Body of pancreas (tissue), 4 donors: ENCODE results near the gene SLAMF6. TPM values are rescaled to one million over a fixed set of nuclear protein-coding genes. Genes with fewer than 3 reads are reported as not detected.
"Not testable (repeated sequence)": the region's sequence is repeated elsewhere in the genome, so short reads cannot be mapped to it uniquely, and the experiment has no call there.

Experiments
- ATAC-seq: fragments of 150-250 bp; one replicate; pipeline ENCODE4 v1.9.1; 2016
- DNase-seq, 4 donors: peaks; one replicate each; pipeline ENCODE4 v3.0.0-alpha.2; 2019
- H3K27ac ChIP-seq, 4 donors: fragments of 200-600 bp; sonication (generic); 1 replicate in 3 of 4; 2 replicates in 1 of 4; pipeline versions ENCODE4 v1.5.1 to v1.6.1; 2016 to 2019; ENCODE audit warnings: mild to moderate bottlenecking in 1 of 4, mixed read lengths in 1 of 4, moderate library complexity in 1 of 4
- H3K27me3 ChIP-seq, 2 donors: fragments of 200-600 bp; sonication (generic); one replicate each; pipeline ENCODE4 v1.6.0; 2016; ENCODE audit warnings: mild to moderate bottlenecking in 1 of 2
- H3K36me3 ChIP-seq, 2 donors: fragments of 200-600 bp; sonication (generic); replicated peaks in 1 of 2; 2 replicates each; pipeline ENCODE4 v1.5.1; 2016; ENCODE audit warnings: low read depth in 2 of 2; ENCODE audit not compliant: insufficient read depth in 1 of 2
- H3K4me1 ChIP-seq: fragments of 200-600 bp; sonication (generic); one replicate; pipeline ENCODE4 v1.6.0; 2016
- H3K4me3 ChIP-seq, 2 donors: fragments of 200-600 bp; sonication (generic); 1 replicate in 1 of 2; 2 replicates in 1 of 2; pipeline ENCODE4 v1.5.1; 2016 to 2019
- H3K9me3 ChIP-seq, 3 donors: fragments of 200-600 bp; sonication (generic); 1 replicate in 2 of 3; 2 replicates in 1 of 3; pipeline ENCODE4 v1.5.1; 2016
- POLR2A ChIP-seq, 3 donors: fragments of 450-650 bp; IDR thresholded peaks; one replicate each; pipeline ENCODE4 v1.6.1; 2016; ENCODE audit warnings: antibody characterized with exemption in 3 of 3, mild to moderate bottlenecking in 2 of 3
- WGBS, 2 donors: methylation state at CpG; one replicate each; pipeline ENCODE4 v1.1.5; 2017; 5-methylcytosine and 5-hydroxymethylcytosine counted together
- intact Hi-C: fragments of 100-400 bp; cut with DNase I; formaldehyde crosslinking; loops from one replicate; pipeline ENCODE4 v1.15.1; 2023
- total RNA-seq, 2 donors: library from RNA; depleted of rRNA; stranded (reverse); fragments of >200 nt; gene quantifications; one replicate each; pipeline ENCODE4 v1.1.0, GENCODE V29; 2016
- TF ChIP-seq, protein P1 (sequence below), 7 experiments: fragments of 450-650 bp in 4 of 7; fragments of 200-600 bp in 3 of 7; sonication (generic) in 3 of 7; IDR thresholded peaks; one replicate each; pipeline ENCODE4 v1.5.1; 2016 to 2019; ENCODE audit warnings: antibody characterized with exemption in 7 of 7

The SLAMF6 gene
- total RNA-seq, 2 donors from 2014 or later = 0.52 to 0.99 TPM

DNA sequence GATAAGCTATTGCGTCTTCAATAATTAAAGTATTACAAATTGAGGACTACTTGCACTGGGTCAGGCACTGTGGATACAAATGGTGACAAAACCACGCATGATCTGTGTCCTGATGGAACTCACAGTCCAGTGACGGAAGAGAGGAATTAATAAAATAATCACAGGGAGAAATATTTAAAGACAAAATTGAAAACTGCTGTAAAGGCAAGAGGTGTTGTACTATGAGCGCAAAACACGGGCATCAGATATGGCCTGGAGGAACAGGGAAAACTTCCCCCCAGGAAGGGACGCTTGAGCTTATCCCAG lies 16.6 kb upstream of the SLAMF6 start:
- intact Hi-C loops = no loop called here
- DNase-seq (no peak), ATAC-seq (no peak)
- WGBS, 2 donors = 16 to 30% methylated on average over 6 of the region's 6 CpGs
- peaks cover 84% of the 10 kb centered on the region for H3K4me1 ChIP-seq
- H3K4me3 ChIP-seq = no peak overlapping the region
- no peaks in the 10 kb centered on the region for H3K9me3 ChIP-seq
- H3K27ac ChIP-seq = peak overlapping the region; percentile 57 to 86 (median 79)
- H3K36me3 ChIP-seq = no peaks in the 10 kb centered on the region
- TF ChIP-seq POLR2A (IDR thresholded peaks at IDR 0.05) = no peak
- TF ChIP-seq, protein P1, sequence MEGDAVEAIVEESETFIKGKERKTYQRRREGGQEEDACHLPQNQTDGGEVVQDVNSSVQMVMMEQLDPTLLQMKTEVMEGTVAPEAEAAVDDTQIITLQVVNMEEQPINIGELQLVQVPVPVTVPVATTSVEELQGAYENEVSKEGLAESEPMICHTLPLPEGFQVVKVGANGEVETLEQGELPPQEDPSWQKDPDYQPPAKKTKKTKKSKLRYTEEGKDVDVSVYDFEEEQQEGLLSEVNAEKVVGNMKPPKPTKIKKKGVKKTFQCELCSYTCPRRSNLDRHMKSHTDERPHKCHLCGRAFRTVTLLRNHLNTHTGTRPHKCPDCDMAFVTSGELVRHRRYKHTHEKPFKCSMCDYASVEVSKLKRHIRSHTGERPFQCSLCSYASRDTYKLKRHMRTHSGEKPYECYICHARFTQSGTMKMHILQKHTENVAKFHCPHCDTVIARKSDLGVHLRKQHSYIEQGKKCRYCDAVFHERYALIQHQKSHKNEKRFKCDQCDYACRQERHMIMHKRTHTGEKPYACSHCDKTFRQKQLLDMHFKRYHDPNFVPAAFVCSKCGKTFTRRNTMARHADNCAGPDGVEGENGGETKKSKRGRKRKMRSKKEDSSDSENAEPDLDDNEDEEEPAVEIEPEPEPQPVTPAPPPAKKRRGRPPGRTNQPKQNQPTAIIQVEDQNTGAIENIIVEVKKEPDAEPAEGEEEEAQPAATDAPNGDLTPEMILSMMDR (IDR thresholded peaks at IDR 0.05) = no peak
- H3K27me3 ChIP-seq = no peaks in the 10 kb centered on the region

DNA sequence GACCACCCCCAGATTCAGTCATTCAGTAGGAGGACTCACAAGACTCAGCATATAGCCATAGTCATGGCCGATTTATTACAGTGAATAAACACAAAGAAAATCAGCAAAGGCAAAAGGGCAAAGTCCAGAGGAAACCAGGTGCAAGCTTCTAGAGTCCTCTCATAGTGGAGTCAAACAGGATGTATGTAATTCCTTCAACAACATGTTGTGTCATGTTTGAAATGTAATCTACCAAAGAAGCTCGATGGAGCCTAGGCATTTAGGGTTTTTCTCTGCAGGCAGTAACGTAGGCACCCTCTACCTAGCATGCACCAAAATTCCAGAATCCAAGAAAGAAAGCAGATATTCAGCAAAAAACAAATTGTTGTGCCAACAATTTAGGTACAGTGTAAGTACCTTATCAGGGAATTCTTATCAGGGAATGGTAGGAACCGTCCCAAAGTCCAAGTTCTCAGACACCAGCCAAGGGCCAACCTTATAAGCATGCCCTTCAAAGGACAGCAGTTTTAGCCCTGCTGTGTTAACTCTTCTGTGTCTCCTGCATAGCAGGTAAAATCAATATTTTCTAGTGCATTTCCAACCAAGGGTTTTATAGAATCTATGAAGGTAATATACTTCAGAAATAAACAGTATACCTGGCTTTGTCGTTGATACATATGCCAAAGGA lies 16.1 kb upstream of the SLAMF6 start:
- intact Hi-C loops = no loop called here
- Histone ChIP-seq H3K36me3 (no peaks in the 10 kb centered on the region), H3K27me3 (no peaks in the 10 kb centered on the region), H3K4me3 (no peak overlapping the region), H3K27ac (peak overlapping the region; percentile 57 to 86 (median 79)), H3K4me1 (peaks cover 79% of the 10 kb centered on the region), H3K9me3 (no peaks in the 10 kb centered on the region)
- ATAC-seq (peak; percentile 81), DNase-seq (peak; percentile 54 to 76 (median 69))
- TF ChIP-seq POLR2A (IDR thresholded peaks at IDR 0.05) = no peak
- TF ChIP-seq, protein P1 (IDR thresholded peaks at IDR 0.05) = no peak
- WGBS, 2 donors = 11 to 18% methylated on average over 5 of the region's 5 CpGs

DNA sequence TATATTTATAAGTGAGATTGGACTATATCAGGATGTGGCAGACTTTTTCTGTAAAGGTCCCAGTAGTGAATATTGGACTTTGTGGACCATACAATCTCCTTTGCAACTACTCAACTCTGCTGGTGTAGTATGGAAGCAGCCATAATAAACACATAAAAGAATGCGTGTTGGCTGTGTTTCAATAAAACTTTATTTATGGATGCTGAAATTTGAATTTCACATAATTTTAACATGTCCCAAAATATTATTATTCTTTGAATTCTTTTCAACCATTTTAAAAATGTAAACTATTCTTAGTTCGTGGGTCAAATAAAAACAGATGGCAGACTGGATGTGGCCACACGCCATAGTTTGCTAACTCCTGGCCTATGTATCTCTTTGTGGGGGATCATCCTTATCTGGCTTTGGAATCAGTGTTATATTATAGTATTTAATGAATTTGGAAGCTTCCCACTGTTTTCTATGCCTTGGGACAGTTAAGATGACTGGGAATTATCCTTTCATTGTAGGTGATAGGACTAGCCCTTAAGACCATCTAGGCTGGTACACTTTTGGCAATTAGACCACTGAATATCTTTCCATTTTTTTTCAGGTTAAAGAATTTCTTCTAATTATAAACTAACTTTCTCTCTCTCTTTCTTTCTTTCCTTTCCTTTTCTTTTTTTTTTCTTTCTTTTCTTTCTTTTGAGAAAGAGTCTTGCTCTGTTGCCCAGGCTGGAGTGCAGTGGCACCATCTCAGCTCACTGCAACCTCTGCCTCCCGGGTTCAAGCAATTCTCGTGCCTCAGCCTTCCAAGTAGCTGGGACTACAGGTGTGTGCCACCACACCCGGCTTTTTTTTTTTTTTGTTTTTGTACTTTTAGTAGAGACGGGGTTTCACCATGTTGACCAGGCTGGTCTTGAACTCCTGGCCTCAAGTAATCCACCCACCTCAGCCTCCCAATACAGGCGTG lies 14.9 kb upstream of the SLAMF6 start:
- peak overlapping the region; percentile 57 to 86 (median 79) for H3K27ac ChIP-seq
- intact Hi-C loops = no loop called here
- no peaks in the 10 kb centered on the region for H3K9me3 ChIP-seq
- no peaks in the 10 kb centered on the region for H3K27me3 ChIP-seq
- TF ChIP-seq, protein P1 (IDR thresholded peaks at IDR 0.05) = no peak
- no peak for TF ChIP-seq POLR2A (IDR thresholded peaks at IDR 0.05)
- H3K4me3 ChIP-seq = no peak overlapping the region
- 53 to 62% methylated on average over 8 of the region's 8 CpGs for WGBS, 2 donors
- H3K4me1 ChIP-seq = peaks cover 69% of the 10 kb centered on the region
- H3K36me3 ChIP-seq = no peaks in the 10 kb centered on the region
- ATAC-seq = no peak
- no peak for DNase-seq

DNA sequence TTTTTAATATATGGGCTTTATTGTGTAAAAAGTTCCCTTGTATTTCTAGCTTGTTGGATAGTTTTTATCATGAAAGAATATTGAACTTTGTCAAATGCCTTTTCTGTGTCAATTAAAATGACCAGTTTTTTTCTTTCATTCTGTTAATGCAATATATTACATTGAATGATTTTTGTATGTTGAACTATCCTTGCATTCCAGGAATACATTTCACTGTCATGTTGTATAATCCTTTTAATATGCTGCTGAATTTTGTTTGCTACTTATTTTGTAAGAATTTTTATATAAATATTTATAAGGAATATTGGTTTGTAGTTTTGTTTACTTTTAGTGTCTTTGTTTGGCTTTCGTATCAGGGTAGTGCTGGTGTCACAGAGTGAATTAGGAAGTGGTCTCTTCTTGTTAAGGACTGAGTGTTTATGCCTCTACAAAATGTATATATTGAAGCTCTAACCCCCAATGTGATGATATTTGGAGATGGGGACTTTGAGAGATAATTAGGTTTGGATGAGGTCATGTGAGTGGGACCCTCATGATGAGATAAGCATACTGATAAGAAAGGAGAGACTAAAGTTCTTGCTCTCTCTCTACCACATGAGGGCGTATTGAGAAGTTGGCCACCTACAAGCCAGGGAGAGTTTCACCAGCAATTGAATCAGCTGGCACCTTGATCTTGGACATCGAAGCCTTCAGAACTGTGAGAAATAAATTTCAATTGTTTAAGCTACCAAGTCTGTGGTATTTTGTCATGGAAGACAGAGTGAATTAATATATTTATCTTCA lies 12.0 kb upstream of the SLAMF6 start:
- 85% methylated on average over 3 of the region's 3 CpGs for WGBS, 2 donors
- intact Hi-C loops = no loop called here
- ATAC-seq = no peak

DNA sequence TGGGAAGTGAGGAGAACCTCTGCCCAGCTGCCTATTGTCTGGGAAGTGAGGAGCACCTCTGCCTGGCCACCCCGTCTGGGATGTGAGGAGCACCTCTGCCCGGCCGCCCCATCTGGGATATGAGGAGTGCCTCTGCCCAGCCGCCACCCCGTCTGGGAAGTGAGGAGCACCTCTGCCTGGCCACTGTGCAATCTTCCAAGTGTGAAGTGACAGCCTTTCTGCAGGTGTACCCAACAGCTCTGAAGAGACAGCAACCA lies 9.4 kb upstream of the SLAMF6 start:
- peaks cover 16% of the 10 kb centered on the region for H3K4me1 ChIP-seq
- H3K27me3 ChIP-seq, H3K9me3 ChIP-seq, H3K27ac ChIP-seq, ATAC-seq, DNase-seq, intact Hi-C loops, H3K4me3 ChIP-seq, H3K36me3 ChIP-seq: not testable (repeated sequence)
- WGBS, 2 donors = 91% methylated on average over 5 of the region's 5 CpGs; no CpG with 5 or more reads in 1 of the 2 donors

More for the DNA sequence above, 12.0 kb upstream of the SLAMF6 start:
- TF ChIP-seq POLR2A (IDR thresholded peaks at IDR 0.05) = no peak
- TF ChIP-seq, protein P1 (IDR thresholded peaks at IDR 0.05) = no peak
- no peak overlapping the region for H3K4me3 ChIP-seq
- no peaks in the 10 kb centered on the region for H3K36me3 ChIP-seq
- no peaks in the 10 kb centered on the region for H3K9me3 ChIP-seq
- H3K27ac ChIP-seq = no peak overlapping the region
- DNase-seq = no peak
- no peaks in the 10 kb centered on the region for H3K27me3 ChIP-seq
- peaks cover 39% of the 10 kb centered on the region for H3K4me1 ChIP-seq

DNA sequence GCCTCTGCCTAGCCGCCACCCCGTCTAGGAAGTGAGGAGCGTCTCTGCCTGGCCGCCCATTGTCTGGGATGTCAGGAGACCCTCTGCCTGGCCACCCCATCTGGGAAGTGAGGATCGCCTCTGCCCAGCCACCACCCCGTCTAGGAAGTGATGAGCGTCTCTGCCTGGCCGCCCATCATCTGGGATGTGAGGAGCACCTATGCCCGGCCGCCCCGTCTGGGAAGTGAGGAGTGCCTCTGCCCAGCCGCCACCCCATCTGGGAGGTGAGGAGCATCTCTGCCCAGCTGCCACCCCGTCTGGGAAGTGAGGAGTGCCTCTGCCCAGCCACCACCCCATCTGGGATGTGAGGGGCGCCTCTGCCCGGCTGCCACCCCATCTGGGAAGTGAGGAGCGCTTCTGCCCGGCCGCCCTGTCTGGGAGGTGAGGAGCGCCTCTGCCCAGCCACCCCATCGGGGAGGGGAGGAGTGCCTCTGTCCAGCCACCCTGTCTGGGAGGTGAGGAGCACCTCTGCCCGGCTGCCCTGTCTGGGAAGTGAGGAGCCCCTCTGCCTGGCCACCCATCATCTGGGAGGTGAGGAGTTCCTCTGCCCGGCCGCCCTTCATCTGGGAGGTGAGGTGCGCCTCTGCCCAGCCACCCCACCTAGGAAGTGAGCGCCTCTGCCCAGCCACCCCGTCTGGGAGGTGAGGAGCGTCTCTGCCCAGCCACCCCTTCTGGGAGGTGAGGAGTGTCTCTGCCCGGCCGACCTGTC lies 8.9 kb upstream of the SLAMF6 start:
- WGBS, 2 donors = 85 to 86% methylated on average over 9 to 24 of the region's 29 CpGs
- intact Hi-C loops, H3K4me3 ChIP-seq, H3K27ac ChIP-seq, DNase-seq, ATAC-seq, H3K27me3 ChIP-seq, H3K36me3 ChIP-seq, H3K9me3 ChIP-seq: not testable (repeated sequence)
- H3K4me1 ChIP-seq = peaks cover 12% of the 10 kb centered on the region

DNA sequence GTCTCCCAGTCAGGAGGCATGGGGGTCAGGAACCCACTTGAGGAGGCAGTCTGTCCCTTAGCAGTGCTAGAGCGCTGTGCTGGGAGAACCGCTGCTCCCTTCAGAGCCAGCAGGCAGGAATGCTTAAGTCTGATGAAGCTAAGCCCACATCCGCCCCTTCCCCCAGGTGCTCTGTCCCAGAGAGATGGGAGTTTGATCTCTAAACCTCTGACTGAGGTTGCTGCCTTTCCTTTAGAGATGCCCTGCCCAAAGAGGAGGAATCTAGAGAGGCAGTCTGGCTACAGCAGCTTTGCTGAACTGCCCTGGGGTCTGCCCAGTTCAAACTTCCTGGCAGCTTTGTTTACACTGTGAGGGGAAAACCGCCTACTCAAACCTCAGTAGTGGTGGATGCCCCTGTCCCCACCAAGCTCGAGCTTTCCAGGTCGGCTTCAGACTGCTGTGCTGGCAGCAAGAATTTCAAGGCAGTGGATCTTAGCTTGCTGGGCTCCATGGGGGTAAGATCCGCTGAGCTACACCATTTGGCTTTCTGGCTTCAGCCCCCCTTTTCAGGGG lies 6.4 kb upstream of the SLAMF6 start:
- 79 to 93% methylated on average over 3 to 7 of the region's 7 CpGs for WGBS, 2 donors
- DNase-seq, ATAC-seq, intact Hi-C loops, H3K4me1 ChIP-seq, H3K9me3 ChIP-seq, H3K4me3 ChIP-seq, H3K36me3 ChIP-seq, H3K27me3 ChIP-seq, H3K27ac ChIP-seq: not testable (repeated sequence)
